ENCODE data around the gene HSPA1L. TPM values are rescaled to one million over a fixed set of nuclear protein-coding genes. Genes with fewer than 3 reads are reported as not detected.

The HSPA1L gene
- total and polyA plus RNA-seq, 2 donors, result 1.2 to 2.4 TPM

- WGBS, result 98% methylated on average over 32 of the region's 32 CpGs
- no peak for DNase-seq (ENCODE audit: low read depth in 6 of 9, low spot score in 9 of 9)
- no peak overlapping the region for H3K4me3 ChIP-seq (ENCODE audit: low read length in 2 of 2)
- H3K4me1 ChIP-seq (ENCODE audit: control insufficient read depth in 2 of 2, insufficient read depth in 2 of 2, low read length in 2 of 2), result peaks cover 0 to 3% of the 10 kb centered on the region in 2 donors
- no peak overlapping the region for H3K27ac ChIP-seq (ENCODE audit: low read depth in 1 of 2, low read length in 1 of 2)
- H3K9me3 ChIP-seq (ENCODE audit: control insufficient read depth in 2 of 2, insufficient read depth in 1 of 2, low read length in 1 of 2), result no peaks in the 10 kb centered on the region
- no peaks in the 10 kb centered on the region for H3K27me3 ChIP-seq (ENCODE audit: control insufficient read depth in 2 of 2, insufficient read depth in 1 of 2, low read length in 1 of 2)
- H3K36me3 ChIP-seq (ENCODE audit: control insufficient read depth in 2 of 2, insufficient read depth in 2 of 2, low read length in 1 of 2), result peaks cover 59 to 71% of the 10 kb centered on the region in 2 donors
Measured at GRCh38 chr6:31782126-31782855, 32.8 kb downstream of the HSPA1L start.

DNA sequence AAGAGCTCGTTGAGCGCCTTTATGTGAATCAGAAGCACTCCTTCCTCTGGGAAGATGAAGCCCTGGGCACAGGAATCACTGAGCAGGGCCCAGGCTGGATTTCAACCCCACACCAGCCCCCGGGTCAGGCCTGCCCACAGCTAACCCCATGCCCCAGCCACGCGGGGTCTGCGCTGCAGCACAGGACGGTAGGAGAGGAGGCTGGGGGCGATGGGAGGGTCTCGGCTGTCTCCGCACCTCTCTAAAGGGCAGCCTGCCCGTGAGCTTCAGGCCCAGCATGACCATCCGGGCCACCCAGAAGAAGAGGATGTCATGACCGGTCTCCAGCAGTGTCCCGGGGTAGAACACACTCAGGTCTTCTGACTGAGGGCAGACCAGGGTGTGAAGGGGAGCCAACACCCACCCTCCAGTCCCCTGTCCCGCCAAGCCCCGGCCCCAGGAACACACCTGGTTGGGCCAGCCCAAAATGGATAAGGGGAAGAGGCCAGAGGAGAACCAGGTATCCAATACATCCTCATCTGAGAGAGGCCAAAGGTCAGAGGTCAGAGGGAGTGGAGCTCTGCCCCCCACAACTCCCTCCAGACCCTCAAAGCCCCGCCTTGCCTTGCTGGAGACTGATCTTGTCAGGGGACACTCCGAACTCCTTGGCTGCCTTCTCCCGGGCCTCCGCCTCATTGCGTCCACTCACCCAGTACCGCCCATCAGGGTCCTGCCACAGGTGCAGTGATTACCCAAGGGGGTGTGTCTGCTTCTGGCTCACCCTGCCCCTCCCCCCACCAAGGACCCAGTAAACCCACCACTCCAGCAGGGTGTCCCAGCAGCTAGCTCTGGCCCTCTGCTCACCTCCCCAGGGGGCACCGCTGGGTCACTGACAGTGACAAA is 33.6 kb downstream of the HSPA1L start:
- Histone ChIP-seq H3K27ac (ENCODE audit: low read depth in 1 of 2, low read length in 1 of 2) (no peak overlapping the region), H3K4me1 (ENCODE audit: control insufficient read depth in 2 of 2, insufficient read depth in 2 of 2, low read length in 2 of 2) (peaks cover 7 to 11% of the 10 kb centered on the region in 2 donors), H3K27me3 (ENCODE audit: control insufficient read depth in 2 of 2, insufficient read depth in 1 of 2, low read length in 1 of 2) (peaks cover 0 to 2% of the 10 kb centered on the region in 2 donors), H3K4me3 (ENCODE audit: low read length in 2 of 2) (no peak overlapping the region), H3K9me3 (ENCODE audit: control insufficient read depth in 2 of 2, insufficient read depth in 1 of 2, low read length in 1 of 2) (no peaks in the 10 kb centered on the region), H3K36me3 (ENCODE audit: control insufficient read depth in 2 of 2, insufficient read depth in 2 of 2, low read length in 1 of 2) (peaks cover 59 to 71% of the 10 kb centered on the region in 2 donors)
- WGBS, result 98% methylated on average over 23 of the region's 23 CpGs
- DNase-seq (ENCODE audit: low read depth in 6 of 9, low spot score in 9 of 9), result no peak

DNA sequence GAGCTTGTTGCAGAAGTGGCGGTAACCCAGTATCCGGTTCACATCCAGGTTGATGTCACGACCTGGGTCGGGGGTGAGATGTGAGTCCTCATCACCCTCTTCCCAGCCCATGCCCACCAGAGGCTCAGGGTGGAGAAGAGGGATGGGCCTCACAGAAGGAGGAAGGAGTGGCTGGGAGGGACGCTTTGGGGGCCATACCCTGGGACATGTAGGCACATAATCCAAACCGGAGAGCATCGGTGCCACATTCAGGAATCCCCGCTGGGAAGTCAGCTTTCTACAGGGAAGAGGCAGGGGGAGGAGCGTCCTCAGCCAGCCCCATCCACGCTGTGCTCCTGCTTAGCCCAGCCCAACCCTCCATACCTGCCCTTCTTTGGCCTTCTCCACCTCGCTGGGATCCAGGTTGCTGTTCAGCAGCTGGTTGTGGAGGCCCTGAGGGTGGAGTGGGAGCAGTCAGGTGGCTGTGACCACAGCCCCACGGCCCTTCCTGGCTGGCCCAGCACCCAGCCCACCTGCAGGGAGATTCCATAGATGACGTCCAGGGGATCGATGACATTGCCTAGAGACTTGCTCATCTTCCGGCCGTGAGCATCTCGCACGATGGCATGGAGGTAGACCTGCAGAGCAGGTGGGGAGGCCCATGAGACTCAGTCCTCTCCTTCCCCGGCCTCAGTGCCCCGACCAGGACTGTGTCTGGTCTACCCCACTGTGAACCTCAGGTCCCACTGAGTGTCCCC is 34.4 kb downstream of the HSPA1L start:
- H3K36me3 ChIP-seq (ENCODE audit: control insufficient read depth in 2 of 2, insufficient read depth in 2 of 2, low read length in 1 of 2), result peaks cover 59 to 68% of the 10 kb centered on the region in 2 donors
- no peak overlapping the region for H3K27ac ChIP-seq (ENCODE audit: low read depth in 1 of 2, low read length in 1 of 2)
- WGBS, result 97% methylated on average over 20 of the region's 20 CpGs
- peaks cover 0 to 2% of the 10 kb centered on the region in 2 donors for H3K27me3 ChIP-seq (ENCODE audit: control insufficient read depth in 2 of 2, insufficient read depth in 1 of 2, low read length in 1 of 2)
- H3K4me3 ChIP-seq (ENCODE audit: low read length in 2 of 2), result no peak overlapping the region
- no peak for DNase-seq (ENCODE audit: low read depth in 6 of 9, low spot score in 9 of 9)
- no peaks in the 10 kb centered on the region for H3K9me3 ChIP-seq (ENCODE audit: control insufficient read depth in 2 of 2, insufficient read depth in 1 of 2, low read length in 1 of 2)
- peaks cover 11% of the 10 kb centered on the region in 2 donors for H3K4me1 ChIP-seq (ENCODE audit: control insufficient read depth in 2 of 2, insufficient read depth in 2 of 2, low read length in 2 of 2)

GRCh38 chr6:31779908-31780307 is 35.2 kb downstream of the HSPA1L start:
- DNase-seq (ENCODE audit: low read depth in 6 of 9, low spot score in 9 of 9), result no peak
- peaks cover 52 to 61% of the 10 kb centered on the region in 2 donors for H3K36me3 ChIP-seq (ENCODE audit: control insufficient read depth in 2 of 2, insufficient read depth in 2 of 2, low read length in 1 of 2)
- no peak overlapping the region for H3K4me3 ChIP-seq (ENCODE audit: low read length in 2 of 2)
- peaks cover 11% of the 10 kb centered on the region in 2 donors for H3K4me1 ChIP-seq (ENCODE audit: control insufficient read depth in 2 of 2, insufficient read depth in 2 of 2, low read length in 2 of 2)
- H3K9me3 ChIP-seq (ENCODE audit: control insufficient read depth in 2 of 2, insufficient read depth in 1 of 2, low read length in 1 of 2), result no peaks in the 10 kb centered on the region
- 97% methylated on average over 10 of the region's 10 CpGs for whole genome bisulfite sequencing
- no peak overlapping the region for H3K27ac ChIP-seq (ENCODE audit: low read depth in 1 of 2, low read length in 1 of 2)
- H3K27me3 ChIP-seq (ENCODE audit: control insufficient read depth in 2 of 2, insufficient read depth in 1 of 2, low read length in 1 of 2), result peaks cover 0 to 2% of the 10 kb centered on the region in 2 donors

GRCh38 chr6:31778999-31779885 is 35.8 kb downstream of the HSPA1L start:
- Histone ChIP-seq H3K4me3 (ENCODE audit: low read length in 2 of 2) (no peak overlapping the region), H3K27me3 (ENCODE audit: control insufficient read depth in 2 of 2, insufficient read depth in 1 of 2, low read length in 1 of 2) (peaks cover 0 to 2% of the 10 kb centered on the region in 2 donors), H3K27ac (ENCODE audit: low read depth in 1 of 2, low read length in 1 of 2) (no peak overlapping the region), H3K4me1 (ENCODE audit: control insufficient read depth in 2 of 2, insufficient read depth in 2 of 2, low read length in 2 of 2) (peaks cover 11% of the 10 kb centered on the region in 2 donors), H3K9me3 (ENCODE audit: control insufficient read depth in 2 of 2, insufficient read depth in 1 of 2, low read length in 1 of 2) (no peaks in the 10 kb centered on the region), H3K36me3 (ENCODE audit: control insufficient read depth in 2 of 2, insufficient read depth in 2 of 2, low read length in 1 of 2) (peaks cover 48 to 54% of the 10 kb centered on the region in 2 donors)
- WGBS, result 97% methylated on average over 43 of the region's 43 CpGs
- DNase-seq (ENCODE audit: low read depth in 6 of 9, low spot score in 9 of 9), result no peak

DNA sequence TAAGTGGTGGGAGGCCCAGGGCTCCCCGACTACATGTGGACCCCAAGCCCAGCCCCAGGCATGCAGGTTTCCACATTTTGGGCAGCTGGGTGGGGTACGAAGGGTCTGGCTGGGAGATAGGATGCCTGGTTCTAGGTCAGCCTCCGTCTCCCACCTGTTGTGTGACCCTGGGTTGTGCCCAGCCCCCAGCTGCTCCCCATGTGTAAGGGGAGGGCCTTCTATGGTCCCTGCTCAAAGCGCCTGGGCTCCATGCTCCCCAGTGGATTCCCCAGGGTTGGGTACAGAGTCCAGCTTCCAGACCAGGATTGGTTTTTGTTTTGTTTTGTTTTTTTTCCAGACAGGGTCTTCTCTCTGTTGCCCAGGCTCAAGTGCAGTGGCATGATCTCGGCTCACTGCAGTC is 36.9 kb downstream of the HSPA1L start:
- H3K27me3 ChIP-seq (ENCODE audit: control insufficient read depth in 2 of 2, insufficient read depth in 1 of 2, low read length in 1 of 2), result peaks cover 0 to 2% of the 10 kb centered on the region in 2 donors
- H3K4me3 ChIP-seq (ENCODE audit: low read length in 2 of 2), result no peak overlapping the region
- peaks cover 11 to 12% of the 10 kb centered on the region in 2 donors for H3K4me1 ChIP-seq (ENCODE audit: control insufficient read depth in 2 of 2, insufficient read depth in 2 of 2, low read length in 2 of 2)
- 99% methylated on average over 5 of the region's 5 CpGs for WGBS
- H3K9me3 ChIP-seq (ENCODE audit: control insufficient read depth in 2 of 2, insufficient read depth in 1 of 2, low read length in 1 of 2), result no peaks in the 10 kb centered on the region
- H3K36me3 ChIP-seq (ENCODE audit: control insufficient read depth in 2 of 2, insufficient read depth in 2 of 2, low read length in 1 of 2), result peaks cover 43 to 46% of the 10 kb centered on the region in 2 donors
- H3K27ac ChIP-seq (ENCODE audit: low read depth in 1 of 2, low read length in 1 of 2), result no peak overlapping the region
- DNase-seq (ENCODE audit: low read depth in 6 of 9, low spot score in 9 of 9), result no peak

GRCh38 chr6:31777667-31778050 is 37.4 kb downstream of the HSPA1L start:
- WGBS, result 98% methylated on average over 5 of the region's 5 CpGs
- DNase-seq (ENCODE audit: low read depth in 6 of 9, low spot score in 9 of 9), result no peak
- Histone ChIP-seq H3K27ac (ENCODE audit: low read depth in 1 of 2, low read length in 1 of 2) (no peak overlapping the region), H3K4me1 (ENCODE audit: control insufficient read depth in 2 of 2, insufficient read depth in 2 of 2, low read length in 2 of 2) (peaks cover 17% of the 10 kb centered on the region in 2 donors), H3K36me3 (ENCODE audit: control insufficient read depth in 2 of 2, insufficient read depth in 2 of 2, low read length in 1 of 2) (peaks cover 42 to 43% of the 10 kb centered on the region in 2 donors), H3K9me3 (ENCODE audit: control insufficient read depth in 2 of 2, insufficient read depth in 1 of 2, low read length in 1 of 2) (no peaks in the 10 kb centered on the region), H3K4me3 (ENCODE audit: low read length in 2 of 2) (no peak overlapping the region), H3K27me3 (ENCODE audit: control insufficient read depth in 2 of 2, insufficient read depth in 1 of 2, low read length in 1 of 2) (peaks cover 0 to 2% of the 10 kb centered on the region in 2 donors)

- no peak within 1 kb of the TSS for H3K27ac ChIP-seq (ENCODE audit: low read depth in 1 of 2, low read length in 1 of 2)
- H3K4me3 ChIP-seq (ENCODE audit: low read length in 2 of 2), result no peak within 1 kb of the TSS
- peaks cover 37 to 38% of the 10 kb centered on the region in 2 donors for H3K36me3 ChIP-seq (ENCODE audit: control insufficient read depth in 2 of 2, insufficient read depth in 2 of 2, low read length in 1 of 2)
- 21% methylated on average over 15 of the region's 15 CpGs for WGBS
- peak in 1 of 9 donors; percentile 34 for DNase-seq (ENCODE audit: low read depth in 6 of 9, low spot score in 9 of 9)
- peaks cover 0 to 4% of the 10 kb centered on the region in 2 donors for H3K9me3 ChIP-seq (ENCODE audit: control insufficient read depth in 2 of 2, insufficient read depth in 1 of 2, low read length in 1 of 2)
- H3K27me3 ChIP-seq (ENCODE audit: control insufficient read depth in 2 of 2, insufficient read depth in 1 of 2, low read length in 1 of 2), result peaks cover 0 to 2% of the 10 kb centered on the region in 2 donors
- H3K4me1 ChIP-seq (ENCODE audit: control insufficient read depth in 2 of 2, insufficient read depth in 2 of 2, low read length in 2 of 2), result peaks cover 17 to 23% of the 10 kb centered on the region in 2 donors
Measured at GRCh38 chr6:31776989-31777666, 38.0 kb downstream of the HSPA1L start, which contains the start of gene VWA7. Gene VWA7 (minus strand): TSS chr6:31777328. CDS start chr6:31776779, 549 bp downstream.
